GM23248 (cell line): ENCODE measurements around the gene TPT1. TPM values are rescaled to one million over a fixed set of nuclear protein-coding genes. Genes with fewer than 3 reads are reported as not detected.
A peak's percentile ranks its signal among the peaks of the same experiment; 100 is the strongest.

ENCODE experiments used
- DNase-seq: peaks from one replicate; pipeline ENCODE4 v3.0.0-alpha.2; 2015
- H2AFZ ChIP-seq: fragments of 200-600 bp; sonication (generic); 2 replicates; pipeline ENCODE4 v1.6.1; 2016; ENCODE audit warnings: antibody characterized with exemption
- H3F3A ChIP-seq: fragments of 200-600 bp; sonication (generic); 2 replicates; pipeline ENCODE4 v1.6.1; 2016; ENCODE audit warnings: mild to moderate bottlenecking, antibody characterized with exemption, mixed run types; ENCODE audit not compliant: insufficient read depth
- H3K27ac ChIP-seq: fragments of 200-600 bp; sonication (generic); 2 replicates; pipeline ENCODE4 v1.5.1; 2016; ENCODE audit warnings: mild to moderate bottlenecking
- H3K27me3 ChIP-seq: fragments of 200-600 bp; sonication (generic); replicated peaks from 2 replicates; pipeline ENCODE4 v1.6.1; 2016; ENCODE audit warnings: mild to moderate bottlenecking; ENCODE audit not compliant: insufficient read depth
- H3K36me3 ChIP-seq: fragments of 200-600 bp; sonication (generic); 2 replicates; pipeline ENCODE4 v1.6.1; 2016; ENCODE audit warnings: low read depth, mild to moderate bottlenecking
- H3K4me1 ChIP-seq: fragments of 200-600 bp; sonication (generic); 2 replicates; pipeline ENCODE4 v1.6.1; 2016; ENCODE audit warnings: mild to moderate bottlenecking; ENCODE audit not compliant: insufficient read depth
- H3K4me2 ChIP-seq: fragments of 200-600 bp; sonication (generic); one replicate; pipeline ENCODE4 v1.6.1; 2016; ENCODE audit warnings: mild to moderate bottlenecking; ENCODE audit not compliant: unreplicated experiment
- H3K4me3 ChIP-seq: fragments of 200-600 bp; sonication (generic); 2 replicates; pipeline ENCODE4 v1.5.1; 2016; ENCODE audit warnings: mild to moderate bottlenecking
- H3K79me2 ChIP-seq: fragments of 200-600 bp; sonication (generic); 2 replicates; pipeline ENCODE4 v1.6.1; 2016; ENCODE audit warnings: mild to moderate bottlenecking; ENCODE audit not compliant: insufficient read depth
- H3K9ac ChIP-seq: fragments of 200-600 bp; sonication (generic); 2 replicates; pipeline ENCODE4 v1.6.1; 2016; ENCODE audit warnings: mild to moderate bottlenecking
- H3K9me2 ChIP-seq: fragments of 200-600 bp; sonication (generic); 2 replicates; pipeline ENCODE4 v1.6.1; 2016; ENCODE audit warnings: mixed run types, mild to moderate bottlenecking, moderate library complexity; ENCODE audit not compliant: insufficient read depth
- H3K9me3 ChIP-seq: fragments of 200-600 bp; sonication (generic); one replicate; pipeline ENCODE4 v1.6.1; 2017; ENCODE audit warnings: low read depth
- H4K20me1 ChIP-seq: fragments of 200-600 bp; sonication (generic); 2 replicates; pipeline ENCODE4 v1.6.0; 2016; ENCODE audit not compliant: insufficient read depth
- EZH2 ChIP-seq: fragments of 200-600 bp; sonication (generic); IDR thresholded peaks from 2 replicates; pipeline ENCODE4 v1.6.1; 2018; ENCODE audit warnings: antibody characterized with exemption, mild to moderate bottlenecking; ENCODE audit not compliant: insufficient read depth, poor library complexity, severe bottlenecking
- EZH2phosphoT487 ChIP-seq: fragments of 200-600 bp; sonication (generic); IDR thresholded peaks from 2 replicates; pipeline ENCODE4 v1.6.1; 2018; ENCODE audit warnings: antibody characterized with exemption, moderate library complexity, mild to moderate bottlenecking, low read depth; ENCODE audit not compliant: insufficient read depth
- WGBS, 2 experiments: methylation state at CpG; one replicate each; pipeline ENCODE4 v1.1.6; 2015 to 2017; ENCODE audit warnings: low lambda C conversion rate in 2 of 2, low coverage in 1 of 2; ENCODE audit errors: missing lambda C conversion rate in 2 of 2; 5-methylcytosine and 5-hydroxymethylcytosine counted together
- in situ Hi-C: fragments of 300-500 bp; cut with MboI; formaldehyde crosslinking; loops from 2 replicates; pipeline ENCODE4 v1.15.0; 2020
- polyA plus RNA-seq: library from polyadenylated mRNA; unstranded; fragments of >200 nt; fragmentation: Nextera tagmentation; extraction: Ambion mirVana; gene quantifications from 2 replicates; pipeline ENCODE4 v1.2.1, GENCODE V29; 2016
- total RNA-seq: library from RNA; depleted of rRNA; stranded (reverse); fragments of >200 nt; shearing (Covaris generic); gene quantifications from 2 replicates; pipeline ENCODE4 v1.2.3, GENCODE V29; 2014

The TPT1 gene
- total and polyA plus RNA-seq, 2 experiments from 2014 or later = 1,151 to 2,021 TPM

- no peak overlapping the region for H2AFZ ChIP-seq
- peaks cover 86% of the 10 kb centered on the region for H3F3A ChIP-seq
- H3K27me3 ChIP-seq = no peaks in the 10 kb centered on the region
- H3K4me2 ChIP-seq = peak overlapping the region; percentile 22
- H4K20me1 ChIP-seq = peaks cover 36% of the 10 kb centered on the region; the same call in 1 of the 2 replicates
- H3K79me2 ChIP-seq = peaks cover 13% of the 10 kb centered on the region
- H3K4me1 ChIP-seq = peaks cover 68% of the 10 kb centered on the region
- H3K4me3 ChIP-seq = no peak overlapping the region
- DNase-seq = no peak
- in situ Hi-C loops = no loop called here
- H3K9me3 ChIP-seq = no peaks in the 10 kb centered on the region
- peak overlapping the region; percentile 73 for H3K27ac ChIP-seq
- WGBS, 2 experiments = 25% methylated on average over 3 of the region's 3 CpGs
- TF ChIP-seq EZH2phosphoT487 = no peak
- no peak for TF ChIP-seq EZH2
- H3K9me2 ChIP-seq = no peaks in the 10 kb centered on the region
- peak overlapping the region; percentile 29; the same call in 1 of the 2 replicates for H3K9ac ChIP-seq
- H3K36me3 ChIP-seq = peaks cover 23% of the 10 kb centered on the region
Measured at GRCh38 chr13:45331692-45332035, 9.3 kb downstream of the TPT1 start.

- in situ Hi-C loops = no loop called here
- no peaks in the 10 kb centered on the region for H3K27me3 ChIP-seq
- no peak for TF ChIP-seq EZH2
- H4K20me1 ChIP-seq = peaks cover 31% of the 10 kb centered on the region; the same call in 1 of the 2 replicates
- H3K4me2 ChIP-seq = peak overlapping the region; percentile 22
- no peak overlapping the region for H2AFZ ChIP-seq
- H3K4me1 ChIP-seq = peaks cover 67% of the 10 kb centered on the region
- DNase-seq = no peak
- peak overlapping the region; percentile 73; the same call in 1 of the 2 replicates for H3K27ac ChIP-seq
- 50% methylated on average over 1 of the region's 1 CpG for WGBS, 2 experiments
- no peaks in the 10 kb centered on the region for H3K9me2 ChIP-seq
- peaks cover 18% of the 10 kb centered on the region for H3K36me3 ChIP-seq
- H3F3A ChIP-seq = peaks cover 86% of the 10 kb centered on the region
- no peak overlapping the region for H3K9ac ChIP-seq
- H3K9me3 ChIP-seq = no peaks in the 10 kb centered on the region
- no peak overlapping the region for H3K4me3 ChIP-seq
- peaks cover 8% of the 10 kb centered on the region; the same call in 1 of the 2 replicates for H3K79me2 ChIP-seq
Measured at GRCh38 chr13:45331123-45331619, 9.8 kb downstream of the TPT1 start.

DNA sequence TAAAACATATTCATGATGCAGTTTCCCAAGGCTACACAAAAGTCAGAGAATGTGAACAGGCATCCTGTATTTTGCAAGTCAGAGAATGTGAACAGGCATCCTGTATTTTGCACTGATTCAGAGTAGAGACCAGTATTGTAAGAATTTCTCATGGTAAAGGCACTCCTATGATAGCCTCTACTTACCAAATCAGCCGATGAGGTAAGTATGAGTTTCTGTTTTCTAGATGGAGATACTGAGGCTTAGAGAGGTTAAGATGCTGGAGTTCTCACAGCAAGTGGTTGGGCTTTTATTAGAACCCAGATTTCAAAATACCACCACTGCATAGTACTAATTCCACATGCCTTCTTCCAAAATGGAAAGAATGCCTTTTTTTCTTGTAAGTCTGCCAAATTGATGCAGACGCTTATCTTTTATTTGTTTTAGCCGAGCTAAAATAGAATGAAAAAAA is 12.3 kb downstream of the TPT1 start:
- WGBS, 2 experiments = 37 to 48% methylated on average over 3 of the region's 3 CpGs
- Histone ChIP-seq H3K36me3 (no peaks in the 10 kb centered on the region), H3K4me3 (no peak overlapping the region), H3K4me1 (peaks cover 55% of the 10 kb centered on the region), H3F3A (peaks cover 74% of the 10 kb centered on the region), H3K9me2 (no peaks in the 10 kb centered on the region), H3K9me3 (no peaks in the 10 kb centered on the region), H3K79me2 (no peaks in the 10 kb centered on the region), H3K9ac (no peak overlapping the region), H3K4me2 (no peak overlapping the region), H4K20me1 (peaks cover 12% of the 10 kb centered on the region; the same call in 1 of the 2 replicates), H3K27ac (0 out of 2 replicates have a peak overlapping the region, but pooled peaks have one; percentile 25), H3K27me3 (no peaks in the 10 kb centered on the region), H2AFZ (no peak overlapping the region)
- in situ Hi-C loops = no loop called here
- TF ChIP-seq EZH2phosphoT487 (no peak), EZH2 (no peak)
- peak; percentile 50 for DNase-seq

DNA sequence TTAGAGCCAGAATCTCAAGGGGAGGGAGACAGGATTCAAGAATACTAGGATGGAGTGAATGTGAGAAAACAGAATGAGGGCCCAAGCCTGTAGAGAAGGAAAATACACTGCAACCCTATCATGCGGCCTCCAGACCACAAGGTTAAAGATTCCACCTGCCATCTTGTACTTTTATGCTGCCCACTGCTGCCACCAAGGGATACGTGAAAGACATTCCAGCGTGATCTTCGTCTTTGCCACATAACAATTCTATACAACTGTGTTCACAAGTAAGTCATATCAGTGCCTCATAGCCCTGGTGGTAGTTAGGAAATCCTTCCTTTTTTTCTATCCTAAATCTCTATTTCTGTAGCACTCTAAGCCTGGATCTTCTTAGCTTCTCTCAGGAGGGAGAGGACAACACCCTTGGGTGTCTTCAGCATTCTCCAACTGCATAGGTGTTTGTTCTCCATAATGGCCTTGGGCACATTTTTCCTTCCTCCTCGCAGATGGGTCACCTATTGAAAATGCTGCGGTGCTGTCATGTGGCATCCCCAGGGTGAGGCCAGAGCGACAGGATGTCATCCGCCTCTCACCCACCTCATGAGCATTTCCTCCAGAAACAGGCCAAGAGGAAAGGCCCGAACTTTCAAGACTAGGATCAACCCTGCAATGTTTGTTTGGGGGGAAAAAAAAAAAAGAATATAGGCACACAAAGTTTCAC is 13.6 kb downstream of the TPT1 start:
- H3K79me2 ChIP-seq = no peaks in the 10 kb centered on the region
- no peaks in the 10 kb centered on the region for H3K27me3 ChIP-seq
- in situ Hi-C loops = no loop called here
- no peak overlapping the region for H3K27ac ChIP-seq
- H3K9me3 ChIP-seq = no peaks in the 10 kb centered on the region
- 98% methylated on average over 9 of the region's 9 CpGs for WGBS, 2 experiments
- H3K4me1 ChIP-seq = peaks cover 42% of the 10 kb centered on the region
- peaks cover under 1% of the 10 kb centered on the region; the same call in 1 of the 2 replicates for H4K20me1 ChIP-seq
- peaks cover 62% of the 10 kb centered on the region for H3F3A ChIP-seq
- no peak for DNase-seq
- H3K4me2 ChIP-seq = no peak overlapping the region
- TF ChIP-seq EZH2 = no peak
- no peak for TF ChIP-seq EZH2phosphoT487
- no peak overlapping the region for H2AFZ ChIP-seq
- H3K4me3 ChIP-seq = no peak overlapping the region
- H3K36me3 ChIP-seq = no peaks in the 10 kb centered on the region
- no peak overlapping the region for H3K9ac ChIP-seq
- no peaks in the 10 kb centered on the region for H3K9me2 ChIP-seq
